Fibroblast of lung (primary cell): Measurements from ENCODE around the gene SIGLEC6. TPM values are rescaled to one million over a fixed set of nuclear protein-coding genes. Genes with fewer than 3 reads are reported as not detected.

ENCODE experiments used
- DNase-seq, 2 donors: peaks; one replicate each; pipeline versions ENCODE4 v3.0.0 to v3.0.0-alpha.2; 2010; ENCODE audit warnings: low read depth in 2 of 2
- H2AFZ ChIP-seq: 2 replicates; pipeline ENCODE4 v1.5.1; 2012; ENCODE audit warnings: low read length, control low read depth, inconsistent platforms
- H3K27ac ChIP-seq: 2 replicates; pipeline ENCODE4 v1.5.1; 2011; ENCODE audit warnings: low read length, control low read depth; ENCODE audit not compliant: insufficient read depth
- H3K27me3 ChIP-seq: 2 replicates; pipeline ENCODE4 v1.5.1; 2011; ENCODE audit warnings: mild to moderate bottlenecking, low read length; ENCODE audit not compliant: control insufficient read depth, insufficient read depth
- H3K36me3 ChIP-seq: 2 replicates; pipeline ENCODE4 v1.5.1; 2011; ENCODE audit warnings: low read length; ENCODE audit not compliant: control insufficient read depth, insufficient read depth
- H3K4me1 ChIP-seq: 2 replicates; pipeline ENCODE4 v1.5.1; 2011; ENCODE audit warnings: low read length; ENCODE audit not compliant: control insufficient read depth, insufficient read depth; ENCODE audit errors: extremely low read depth
- H3K4me2 ChIP-seq: 2 replicates; pipeline ENCODE4 v1.5.1; 2011; ENCODE audit warnings: low read length, control low read depth; ENCODE audit not compliant: insufficient read depth; ENCODE audit errors: extremely low read depth
- H3K4me3 ChIP-seq, 4 experiments: fragments of 200-600 bp in 1 of 4; sonication (generic) in 1 of 4; replicated peaks in 1 of 4; 2 replicates each; pipeline ENCODE4 v1.5.1; 2011 to 2016; ENCODE audit warnings: low read length in 4 of 4, low read depth in 3 of 4, mild to moderate bottlenecking in 3 of 4, control low read depth in 2 of 4, inconsistent platforms in 1 of 4, mixed read lengths in 1 of 4; ENCODE audit not compliant: insufficient read depth in 1 of 4; ENCODE audit errors: control extremely low read depth in 1 of 4
- H3K79me2 ChIP-seq: 2 replicates; pipeline ENCODE4 v1.5.1; 2012; ENCODE audit warnings: mild to moderate bottlenecking, low read length, inconsistent platforms; ENCODE audit not compliant: control insufficient read depth, insufficient read depth
- H3K9ac ChIP-seq: 2 replicates; pipeline ENCODE4 v1.5.1; 2011; ENCODE audit warnings: mild to moderate bottlenecking, low read length, control low read depth; ENCODE audit not compliant: insufficient read depth
- H3K9me3 ChIP-seq: 2 replicates; pipeline ENCODE4 v1.5.1; 2012; ENCODE audit warnings: low read depth, low read length; ENCODE audit not compliant: control insufficient read depth, insufficient read depth
- H4K20me1 ChIP-seq: 2 replicates; pipeline ENCODE4 v1.5.1; 2011; ENCODE audit warnings: low read length; ENCODE audit not compliant: control insufficient read depth, insufficient read depth; ENCODE audit errors: extremely low read depth
- EZH2 ChIP-seq: IDR thresholded peaks from 2 replicates; pipeline ENCODE4 v1.5.1; 2012; ENCODE audit warnings: low read length, control low read depth, mild to moderate bottlenecking; ENCODE audit errors: missing control alignments
- polyA plus RNA-seq, 2 donors: library from polyadenylated mRNA; depleted of rRNA in 1 of 2; stranded (reverse) in 1 of 2; unstranded in 1 of 2; fragments of >200 nt; gene quantifications; 2 replicates each; pipeline ENCODE4 v1.2.1, GENCODE V29; 2011 to 2012; ENCODE audit warnings: missing spikeins in 1 of 2
- total RNA-seq: library from RNA; depleted of rRNA; stranded (reverse); fragments of >200 nt; gene quantifications from 2 replicates; pipeline ENCODE4 v1.2.1, GENCODE V29; 2014
- TF ChIP-seq, protein P1 (sequence below), 2 donors: IDR thresholded peaks in 1 of 2; conservative IDR thresholded peaks in 1 of 2; 1 replicate in 1 of 2; 2 replicates in 1 of 2; pipeline ENCODE4 v1.5.1; 2011 to 2012; ENCODE audit warnings: low read length in 2 of 2, control low read depth in 1 of 2, inconsistent platforms in 1 of 2, low read depth in 1 of 2, mild to moderate bottlenecking in 1 of 2

The SIGLEC6 gene
- total and polyA plus RNA-seq, 2 donors (not counting 1 experiment from before 2014, with no cell fraction given): not detected

DNA sequence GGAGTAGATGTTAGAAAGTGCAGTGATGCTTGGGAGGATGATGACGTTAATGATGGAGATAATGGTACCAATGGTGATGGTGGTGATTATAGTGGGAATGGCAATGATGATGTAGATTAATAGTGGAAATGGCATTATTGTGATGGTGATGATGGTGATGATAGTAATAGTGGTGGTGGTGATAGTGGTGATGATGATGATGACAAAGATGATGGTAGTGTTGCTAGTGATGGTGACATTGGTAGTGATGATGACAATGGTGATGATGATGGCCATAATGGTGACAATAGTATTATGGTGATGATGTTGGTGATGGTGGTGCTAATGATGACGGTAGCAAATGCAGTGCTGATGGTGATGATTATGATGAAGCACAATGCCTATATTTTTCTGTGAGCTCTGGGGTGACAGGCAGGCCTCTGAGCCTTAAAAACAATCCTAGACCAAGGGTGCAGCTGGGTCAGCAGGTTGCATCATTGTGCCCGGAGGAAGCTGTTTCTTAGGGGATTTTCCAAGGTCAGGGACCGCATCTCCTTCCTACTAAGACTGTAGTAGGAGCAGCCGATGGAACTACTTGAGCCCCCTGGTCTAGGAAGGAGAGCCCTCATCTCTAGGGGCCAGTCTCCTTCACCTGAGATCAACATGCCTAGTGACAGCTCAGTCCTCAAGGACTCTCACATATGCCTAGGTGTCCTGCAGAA is 45.4 kb downstream of the SIGLEC6 start:
- TF ChIP-seq, protein P1, sequence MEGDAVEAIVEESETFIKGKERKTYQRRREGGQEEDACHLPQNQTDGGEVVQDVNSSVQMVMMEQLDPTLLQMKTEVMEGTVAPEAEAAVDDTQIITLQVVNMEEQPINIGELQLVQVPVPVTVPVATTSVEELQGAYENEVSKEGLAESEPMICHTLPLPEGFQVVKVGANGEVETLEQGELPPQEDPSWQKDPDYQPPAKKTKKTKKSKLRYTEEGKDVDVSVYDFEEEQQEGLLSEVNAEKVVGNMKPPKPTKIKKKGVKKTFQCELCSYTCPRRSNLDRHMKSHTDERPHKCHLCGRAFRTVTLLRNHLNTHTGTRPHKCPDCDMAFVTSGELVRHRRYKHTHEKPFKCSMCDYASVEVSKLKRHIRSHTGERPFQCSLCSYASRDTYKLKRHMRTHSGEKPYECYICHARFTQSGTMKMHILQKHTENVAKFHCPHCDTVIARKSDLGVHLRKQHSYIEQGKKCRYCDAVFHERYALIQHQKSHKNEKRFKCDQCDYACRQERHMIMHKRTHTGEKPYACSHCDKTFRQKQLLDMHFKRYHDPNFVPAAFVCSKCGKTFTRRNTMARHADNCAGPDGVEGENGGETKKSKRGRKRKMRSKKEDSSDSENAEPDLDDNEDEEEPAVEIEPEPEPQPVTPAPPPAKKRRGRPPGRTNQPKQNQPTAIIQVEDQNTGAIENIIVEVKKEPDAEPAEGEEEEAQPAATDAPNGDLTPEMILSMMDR (conservative IDR thresholded peaks at IDR 0.05 in 1 of 2, IDR thresholded peaks at IDR 0.05 in 1 of 2; ENCODE audit: low read depth in 1 of 2, low read length in 2 of 2): no peak
- TF ChIP-seq EZH2: no peak
- H2AFZ ChIP-seq: no peak overlapping the region
- no peak overlapping the region for H3K27ac ChIP-seq
- H3K9me3 ChIP-seq: no peaks in the 10 kb centered on the region
- no peaks in the 10 kb centered on the region for H4K20me1 ChIP-seq
- no peaks in the 10 kb centered on the region for H3K27me3 ChIP-seq
- no peak overlapping the region for H3K4me2 ChIP-seq
- no peaks in the 10 kb centered on the region for H3K79me2 ChIP-seq
- H3K4me3 ChIP-seq: no peak overlapping the region
- H3K36me3 ChIP-seq: no peaks in the 10 kb centered on the region
- H3K9ac ChIP-seq: no peak overlapping the region
- no peak for DNase-seq
- no peaks in the 10 kb centered on the region for H3K4me1 ChIP-seq

DNA sequence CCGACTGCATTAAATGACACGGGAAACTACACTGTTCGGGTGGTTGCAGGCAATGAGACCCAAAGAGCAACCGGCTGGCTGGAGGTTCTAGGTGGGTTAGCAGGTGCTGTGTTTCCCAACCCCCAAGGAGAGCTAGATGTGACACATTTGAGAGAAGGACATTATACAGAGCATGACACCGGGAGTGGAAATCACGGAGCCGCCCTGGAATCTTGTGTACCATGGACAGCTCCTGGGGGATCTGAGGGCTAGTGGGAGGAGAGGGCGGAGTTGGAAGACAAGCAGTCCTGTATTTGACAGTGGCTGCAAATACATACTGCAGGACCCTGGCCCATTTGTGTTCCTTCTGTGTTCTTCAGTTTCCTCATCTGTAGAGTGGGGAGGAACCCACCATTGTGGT is 50.9 kb downstream of the SIGLEC6 start:
- Histone ChIP-seq H3K27ac (no peak overlapping the region), H3K4me2 (no peak overlapping the region), H3K4me1 (no peaks in the 10 kb centered on the region), H4K20me1 (no peaks in the 10 kb centered on the region), H3K79me2 (no peaks in the 10 kb centered on the region), H3K9ac (no peak overlapping the region), H3K36me3 (no peaks in the 10 kb centered on the region), H3K4me3 (no peak overlapping the region), H3K27me3 (no peaks in the 10 kb centered on the region), H2AFZ (no peak overlapping the region), H3K9me3 (no peaks in the 10 kb centered on the region)
- DNase-seq: no peak
- no peak for TF ChIP-seq EZH2
- TF ChIP-seq, protein P1 (conservative IDR thresholded peaks at IDR 0.05 in 1 of 2, IDR thresholded peaks at IDR 0.05 in 1 of 2; ENCODE audit: low read depth in 1 of 2, low read length in 2 of 2): no peak

DNA sequence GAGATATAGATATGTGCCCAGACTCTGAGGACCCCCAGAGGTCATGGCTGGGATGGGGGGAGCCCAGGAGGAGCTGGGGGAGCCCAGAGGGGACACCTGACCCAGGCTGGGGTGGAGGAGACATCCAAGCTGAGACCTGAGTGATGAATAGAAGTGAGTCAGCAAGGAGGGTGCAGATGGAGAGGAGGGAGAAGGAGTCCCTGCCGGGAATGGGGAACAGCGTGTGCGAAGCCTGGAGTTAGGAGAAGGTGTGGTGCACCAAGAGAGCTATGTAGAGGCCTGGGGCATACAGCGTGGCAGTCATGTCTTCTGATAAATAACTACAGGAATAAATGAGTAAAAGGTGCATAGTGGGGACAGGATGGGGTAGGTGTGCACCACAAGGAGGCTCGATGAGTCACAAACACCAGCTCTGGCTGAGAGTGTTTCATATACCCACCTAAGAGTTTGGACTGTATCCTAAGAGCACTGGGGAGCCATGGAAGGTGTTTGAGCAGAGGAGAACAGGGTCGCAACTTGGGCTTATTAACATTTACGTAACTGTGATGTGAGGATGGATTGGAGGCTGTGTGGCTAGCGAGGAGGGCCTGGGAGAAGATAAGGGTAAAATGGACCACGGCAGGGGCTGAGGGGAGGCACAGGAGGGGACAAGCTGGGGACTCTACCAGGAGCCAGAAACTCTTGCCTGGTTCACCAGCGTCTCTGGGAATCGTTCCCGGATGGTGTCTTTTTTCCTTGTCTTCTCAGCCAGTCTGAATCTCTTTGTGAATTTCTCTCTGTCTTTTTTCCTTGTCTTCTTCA is 51.7 kb downstream of the SIGLEC6 start:
- no peaks in the 10 kb centered on the region for H3K36me3 ChIP-seq
- no peak overlapping the region for H3K4me2 ChIP-seq
- no peak for TF ChIP-seq EZH2
- TF ChIP-seq, protein P1 (conservative IDR thresholded peaks at IDR 0.05 in 1 of 2, IDR thresholded peaks at IDR 0.05 in 1 of 2; ENCODE audit: low read depth in 1 of 2, low read length in 2 of 2): no peak
- no peak overlapping the region for H3K9ac ChIP-seq
- no peak for DNase-seq
- no peak overlapping the region for H3K4me3 ChIP-seq
- no peak overlapping the region for H3K27ac ChIP-seq
- H4K20me1 ChIP-seq: no peaks in the 10 kb centered on the region
- H2AFZ ChIP-seq: no peak overlapping the region
- H3K27me3 ChIP-seq: no peaks in the 10 kb centered on the region
- H3K4me1 ChIP-seq: no peaks in the 10 kb centered on the region
- H3K9me3 ChIP-seq: no peaks in the 10 kb centered on the region
- H3K79me2 ChIP-seq: no peaks in the 10 kb centered on the region
